Loucy (cell line): ENCODE measurements around the gene ATP5PD.

Experiments used
- EZH2phosphoT487 ChIP-seq: fragments of 200-600 bp; IDR thresholded peaks from 2 replicates; pipeline ENCODE4 v1.6.1; 2018; ENCODE audit warnings: antibody characterized with exemption, mild to moderate bottlenecking, moderate library complexity, borderline replicate concordance
- TF ChIP-seq, protein P1 (sequence below): fragments of 200-600 bp; sonication (generic); conservative IDR thresholded peaks from 2 replicates; pipeline ENCODE4 v1.5.1; 2014; ENCODE audit warnings: mild to moderate bottlenecking, antibody characterized with exemption, low read length

DNA sequence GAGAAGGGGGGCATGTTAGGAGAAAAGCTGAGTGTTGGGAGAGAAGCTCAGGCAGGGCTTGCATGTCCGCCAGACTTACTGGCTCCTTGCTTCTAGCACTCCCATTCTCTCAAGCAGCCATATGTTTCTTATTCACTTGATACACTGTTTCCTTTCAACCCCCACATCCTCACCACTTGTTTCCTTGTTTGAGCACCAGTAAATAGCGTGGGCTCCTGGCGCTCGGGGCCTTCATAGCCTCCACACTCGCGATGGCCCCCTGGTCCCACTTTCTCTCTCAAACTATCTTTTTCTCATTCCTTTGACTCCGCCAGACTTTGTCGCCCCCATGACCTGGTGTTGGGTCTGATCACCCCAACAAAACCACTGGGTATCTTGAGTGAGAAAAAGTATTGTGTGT, 16.6 kb downstream of the ATP5PD start:
- TF ChIP-seq, protein P1, sequence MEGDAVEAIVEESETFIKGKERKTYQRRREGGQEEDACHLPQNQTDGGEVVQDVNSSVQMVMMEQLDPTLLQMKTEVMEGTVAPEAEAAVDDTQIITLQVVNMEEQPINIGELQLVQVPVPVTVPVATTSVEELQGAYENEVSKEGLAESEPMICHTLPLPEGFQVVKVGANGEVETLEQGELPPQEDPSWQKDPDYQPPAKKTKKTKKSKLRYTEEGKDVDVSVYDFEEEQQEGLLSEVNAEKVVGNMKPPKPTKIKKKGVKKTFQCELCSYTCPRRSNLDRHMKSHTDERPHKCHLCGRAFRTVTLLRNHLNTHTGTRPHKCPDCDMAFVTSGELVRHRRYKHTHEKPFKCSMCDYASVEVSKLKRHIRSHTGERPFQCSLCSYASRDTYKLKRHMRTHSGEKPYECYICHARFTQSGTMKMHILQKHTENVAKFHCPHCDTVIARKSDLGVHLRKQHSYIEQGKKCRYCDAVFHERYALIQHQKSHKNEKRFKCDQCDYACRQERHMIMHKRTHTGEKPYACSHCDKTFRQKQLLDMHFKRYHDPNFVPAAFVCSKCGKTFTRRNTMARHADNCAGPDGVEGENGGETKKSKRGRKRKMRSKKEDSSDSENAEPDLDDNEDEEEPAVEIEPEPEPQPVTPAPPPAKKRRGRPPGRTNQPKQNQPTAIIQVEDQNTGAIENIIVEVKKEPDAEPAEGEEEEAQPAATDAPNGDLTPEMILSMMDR, result no peak
- TF ChIP-seq EZH2phosphoT487, result no peak
